ENCODE results near the gene GPR158.

GPR158 gene

DNA sequence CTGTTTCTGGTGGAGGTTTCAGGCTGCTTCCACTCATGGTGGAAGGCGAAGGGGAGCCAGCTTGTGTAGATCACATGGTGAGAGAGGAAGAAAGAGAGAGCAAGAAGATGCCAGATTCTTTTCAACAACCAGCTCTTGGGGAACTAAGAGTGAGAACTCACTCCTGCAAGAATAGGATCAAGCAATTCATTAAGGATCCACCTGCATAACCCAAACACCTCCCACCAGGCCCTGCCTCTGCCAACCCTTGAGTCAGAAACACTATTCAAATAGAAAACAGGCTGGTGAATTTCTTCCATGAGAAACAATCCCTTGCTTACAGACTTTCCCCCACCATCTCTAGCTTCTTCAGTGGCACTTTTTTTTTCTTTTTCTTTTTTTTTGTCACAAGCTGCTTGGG is 317.2 kb downstream of the GPR158 start:
- Histone ChIP-seq H3K9ac (ENCODE audit: low read depth, low read length) (no peak overlapping the region), H3K27ac (ENCODE audit: low read length) (no peak overlapping the region), H3K36me3 (ENCODE audit: insufficient read depth, low read length) (no peaks in the 10 kb centered on the region), H4K20me1 (ENCODE audit: insufficient read depth, low read length) (no peaks in the 10 kb centered on the region), H3K27me3 (ENCODE audit: insufficient read depth, low read length, poor library complexity) (peaks cover 11% of the 10 kb centered on the region), H3K4me2 (ENCODE audit: insufficient read depth, low read length) (no peak overlapping the region), H3K4me3 (ENCODE audit: low read depth in 1 of 2, low read length in 2 of 2) (no peak overlapping the region), H3K79me2 (ENCODE audit: insufficient read depth, low read length) (no peaks in the 10 kb centered on the region), H2AFZ (ENCODE audit: low read depth, low read length) (no peak overlapping the region), H3K4me1 (ENCODE audit: insufficient read depth, low read length) (no peaks in the 10 kb centered on the region), H3K9me3 (ENCODE audit: insufficient read depth, low read length, severe bottlenecking) (no peaks in the 10 kb centered on the region)
- ATAC-seq (ENCODE audit: insufficient read depth, low read depth), result no peak
- TF ChIP-seq, protein P1, sequence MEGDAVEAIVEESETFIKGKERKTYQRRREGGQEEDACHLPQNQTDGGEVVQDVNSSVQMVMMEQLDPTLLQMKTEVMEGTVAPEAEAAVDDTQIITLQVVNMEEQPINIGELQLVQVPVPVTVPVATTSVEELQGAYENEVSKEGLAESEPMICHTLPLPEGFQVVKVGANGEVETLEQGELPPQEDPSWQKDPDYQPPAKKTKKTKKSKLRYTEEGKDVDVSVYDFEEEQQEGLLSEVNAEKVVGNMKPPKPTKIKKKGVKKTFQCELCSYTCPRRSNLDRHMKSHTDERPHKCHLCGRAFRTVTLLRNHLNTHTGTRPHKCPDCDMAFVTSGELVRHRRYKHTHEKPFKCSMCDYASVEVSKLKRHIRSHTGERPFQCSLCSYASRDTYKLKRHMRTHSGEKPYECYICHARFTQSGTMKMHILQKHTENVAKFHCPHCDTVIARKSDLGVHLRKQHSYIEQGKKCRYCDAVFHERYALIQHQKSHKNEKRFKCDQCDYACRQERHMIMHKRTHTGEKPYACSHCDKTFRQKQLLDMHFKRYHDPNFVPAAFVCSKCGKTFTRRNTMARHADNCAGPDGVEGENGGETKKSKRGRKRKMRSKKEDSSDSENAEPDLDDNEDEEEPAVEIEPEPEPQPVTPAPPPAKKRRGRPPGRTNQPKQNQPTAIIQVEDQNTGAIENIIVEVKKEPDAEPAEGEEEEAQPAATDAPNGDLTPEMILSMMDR (IDR thresholded peaks at IDR 0.05; ENCODE audit: borderline replicate concordance, extremely low read depth, low read length, poor library complexity, severe bottlenecking), result no peak
- TF ChIP-seq EZH2 (IDR thresholded peaks at IDR 0.05; ENCODE audit: borderline replicate concordance, low read depth, low read length, severe bottlenecking), result no peak
- no peak for DNase-seq

DNA sequence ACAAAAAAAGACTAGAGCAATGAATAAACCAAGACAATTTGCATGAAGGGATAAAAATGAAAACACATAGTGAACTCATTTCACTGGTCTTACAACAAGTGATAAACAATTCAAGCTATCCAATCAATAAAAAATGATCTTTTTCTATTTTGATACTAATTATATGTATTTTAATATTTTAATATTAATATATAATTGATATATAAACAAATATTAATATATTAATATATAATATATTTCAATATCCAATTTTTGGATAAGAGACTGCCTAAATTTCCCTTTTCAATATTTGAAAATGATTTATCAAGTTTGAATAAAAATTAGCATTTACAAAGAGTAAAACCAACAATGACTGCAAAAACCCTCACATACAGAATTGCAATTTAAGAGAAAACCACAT is 317.9 kb downstream of the GPR158 start:
- peaks cover 11% of the 10 kb centered on the region for H3K27me3 ChIP-seq (ENCODE audit: insufficient read depth, low read length, poor library complexity)
- no peaks in the 10 kb centered on the region for H3K4me1 ChIP-seq (ENCODE audit: insufficient read depth, low read length)
- no peak overlapping the region for H3K9ac ChIP-seq (ENCODE audit: low read depth, low read length)
- no peaks in the 10 kb centered on the region for H4K20me1 ChIP-seq (ENCODE audit: insufficient read depth, low read length)
- ATAC-seq (ENCODE audit: insufficient read depth, low read depth) (no peak), DNase-seq (no peak)
- no peaks in the 10 kb centered on the region for H3K9me3 ChIP-seq (ENCODE audit: insufficient read depth, low read length, severe bottlenecking)
- TF ChIP-seq, protein P1 (IDR thresholded peaks at IDR 0.05; ENCODE audit: borderline replicate concordance, extremely low read depth, low read length, poor library complexity, severe bottlenecking), result no peak
- no peak for TF ChIP-seq EZH2 (IDR thresholded peaks at IDR 0.05; ENCODE audit: borderline replicate concordance, low read depth, low read length, severe bottlenecking)
- H3K79me2 ChIP-seq (ENCODE audit: insufficient read depth, low read length), result no peaks in the 10 kb centered on the region
- H3K4me2 ChIP-seq (ENCODE audit: insufficient read depth, low read length), result no peak overlapping the region
- no peaks in the 10 kb centered on the region for H3K36me3 ChIP-seq (ENCODE audit: insufficient read depth, low read length)
- H2AFZ ChIP-seq (ENCODE audit: low read depth, low read length), result no peak overlapping the region
- H3K4me3 ChIP-seq (ENCODE audit: low read depth in 1 of 2, low read length in 2 of 2), result no peak overlapping the region
- H3K27ac ChIP-seq (ENCODE audit: low read length), result no peak overlapping the region

DNA sequence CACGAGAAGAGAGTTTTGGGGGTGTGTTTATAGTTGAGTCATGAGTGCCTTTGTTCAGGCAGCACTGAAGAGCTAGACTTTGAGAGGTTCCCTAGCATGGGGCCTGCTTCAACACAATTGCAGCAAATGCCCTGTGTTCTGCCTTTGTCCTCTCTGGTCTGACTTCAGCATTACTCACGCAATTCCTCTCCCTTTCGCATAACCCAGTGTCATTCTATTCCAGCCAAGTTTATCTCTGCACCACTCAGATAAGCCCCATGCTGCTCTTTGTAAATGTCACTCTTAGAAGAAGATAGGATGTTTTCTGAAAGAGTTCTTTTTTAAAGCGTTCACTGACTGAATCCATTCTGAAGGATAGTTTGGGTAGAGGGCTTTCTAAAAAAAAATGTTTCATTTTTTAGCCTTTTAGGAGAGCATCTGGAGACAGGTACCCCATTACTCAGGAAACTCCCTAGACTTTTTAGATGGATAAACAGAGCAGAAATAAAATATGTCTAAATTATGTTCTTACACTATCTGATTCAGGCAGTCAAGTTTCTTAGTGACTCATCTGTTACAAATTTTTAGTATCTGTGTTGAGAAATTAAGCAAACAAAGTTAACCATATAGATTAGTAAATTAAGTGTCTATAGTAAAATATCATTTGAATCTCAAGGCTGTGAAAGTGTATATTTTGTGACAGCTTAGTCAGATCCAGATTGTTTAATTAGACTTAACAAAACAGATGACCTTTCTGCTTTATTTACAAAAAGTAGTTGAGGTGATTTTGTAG is 318.5 kb downstream of the GPR158 start:
- Histone ChIP-seq H2AFZ (ENCODE audit: low read depth, low read length) (no peak overlapping the region), H3K4me2 (ENCODE audit: insufficient read depth, low read length) (no peak overlapping the region), H4K20me1 (ENCODE audit: insufficient read depth, low read length) (no peaks in the 10 kb centered on the region), H3K27ac (ENCODE audit: low read length) (no peak overlapping the region), H3K4me3 (ENCODE audit: low read depth in 1 of 2, low read length in 2 of 2) (no peak overlapping the region), H3K9me3 (ENCODE audit: insufficient read depth, low read length, severe bottlenecking) (no peaks in the 10 kb centered on the region), H3K4me1 (ENCODE audit: insufficient read depth, low read length) (no peaks in the 10 kb centered on the region), H3K9ac (ENCODE audit: low read depth, low read length) (no peak overlapping the region), H3K79me2 (ENCODE audit: insufficient read depth, low read length) (no peaks in the 10 kb centered on the region), H3K36me3 (ENCODE audit: insufficient read depth, low read length) (no peaks in the 10 kb centered on the region), H3K27me3 (ENCODE audit: insufficient read depth, low read length, poor library complexity) (peaks cover 11% of the 10 kb centered on the region)
- DNase-seq (no peak), ATAC-seq (ENCODE audit: insufficient read depth, low read depth) (no peak)
- TF ChIP-seq EZH2 (IDR thresholded peaks at IDR 0.05; ENCODE audit: borderline replicate concordance, low read depth, low read length, severe bottlenecking), result no peak
- TF ChIP-seq, protein P1 (IDR thresholded peaks at IDR 0.05; ENCODE audit: borderline replicate concordance, extremely low read depth, low read length, poor library complexity, severe bottlenecking), result no peak
